OCI-LY7 (cell line): Measurements from ENCODE around the gene PDXK.

ENCODE experiments used
- EZH2phosphoT487 ChIP-seq: fragments of 200-600 bp; sonication (generic); IDR thresholded peaks from 2 replicates; pipeline ENCODE4 v1.6.1; 2018; ENCODE audit warnings: low read depth, borderline replicate concordance, mild to moderate bottlenecking, mixed run types, antibody characterized with exemption, low read length, moderate library complexity, mixed read lengths
- TF ChIP-seq, protein P1 (sequence below): fragments of 200-600 bp; sonication (generic); conservative IDR thresholded peaks from 2 replicates; pipeline ENCODE4 v1.5.1; 2014; ENCODE audit warnings: mild to moderate bottlenecking, antibody characterized with exemption, low read length, moderate library complexity, mixed read lengths

DNA sequence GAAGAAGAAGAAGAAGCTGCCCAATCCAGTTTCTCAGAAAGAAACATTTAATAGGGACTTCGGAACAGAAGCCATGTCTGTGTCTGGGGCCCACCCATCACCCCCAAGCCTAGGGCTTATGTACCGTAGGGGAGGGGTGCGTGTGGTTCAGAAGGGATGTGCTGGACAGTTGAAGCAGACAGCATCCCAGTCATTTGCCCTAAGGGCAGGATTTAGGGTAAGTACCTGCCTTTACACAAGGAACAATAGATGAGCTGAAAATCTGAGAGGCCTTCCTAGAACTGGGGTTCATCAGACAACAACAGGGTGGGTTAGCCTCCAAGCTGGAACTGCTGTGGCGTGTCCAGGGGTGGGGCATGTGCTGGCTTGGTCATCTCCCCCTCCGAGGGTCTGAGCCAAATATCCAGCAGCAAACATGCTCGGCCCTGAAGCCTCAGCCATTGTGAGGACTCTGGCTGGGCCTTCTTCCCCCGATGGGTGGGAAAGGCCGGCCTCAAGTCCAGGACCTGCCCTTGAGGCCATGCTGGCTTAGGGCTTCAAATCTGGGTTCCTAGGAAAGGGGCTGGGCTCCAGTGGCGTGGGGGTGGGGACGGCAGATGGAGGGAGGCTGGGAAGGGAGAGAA lies 45.1 kb downstream of the PDXK start:
- TF ChIP-seq, protein P1, sequence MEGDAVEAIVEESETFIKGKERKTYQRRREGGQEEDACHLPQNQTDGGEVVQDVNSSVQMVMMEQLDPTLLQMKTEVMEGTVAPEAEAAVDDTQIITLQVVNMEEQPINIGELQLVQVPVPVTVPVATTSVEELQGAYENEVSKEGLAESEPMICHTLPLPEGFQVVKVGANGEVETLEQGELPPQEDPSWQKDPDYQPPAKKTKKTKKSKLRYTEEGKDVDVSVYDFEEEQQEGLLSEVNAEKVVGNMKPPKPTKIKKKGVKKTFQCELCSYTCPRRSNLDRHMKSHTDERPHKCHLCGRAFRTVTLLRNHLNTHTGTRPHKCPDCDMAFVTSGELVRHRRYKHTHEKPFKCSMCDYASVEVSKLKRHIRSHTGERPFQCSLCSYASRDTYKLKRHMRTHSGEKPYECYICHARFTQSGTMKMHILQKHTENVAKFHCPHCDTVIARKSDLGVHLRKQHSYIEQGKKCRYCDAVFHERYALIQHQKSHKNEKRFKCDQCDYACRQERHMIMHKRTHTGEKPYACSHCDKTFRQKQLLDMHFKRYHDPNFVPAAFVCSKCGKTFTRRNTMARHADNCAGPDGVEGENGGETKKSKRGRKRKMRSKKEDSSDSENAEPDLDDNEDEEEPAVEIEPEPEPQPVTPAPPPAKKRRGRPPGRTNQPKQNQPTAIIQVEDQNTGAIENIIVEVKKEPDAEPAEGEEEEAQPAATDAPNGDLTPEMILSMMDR, result no peak
- TF ChIP-seq EZH2phosphoT487, result no peak
